ENCODE results near the gene TMEM201.

GRCh38 chr1:9558271-9558945 lies 30.3 kb upstream of the TMEM201 start:
- TF ChIP-seq CTCF (IDR thresholded peaks at IDR 0.05) (no peak), USF1 (IDR thresholded peaks at IDR 0.05; ENCODE audit: borderline replicate concordance, low read depth) (no peak), EP300 (IDR thresholded peaks at IDR 0.05; ENCODE audit: borderline replicate concordance in 1 of 2, low read depth in 1 of 2, low read length in 1 of 2) (no peak), EZH2phosphoT487 (IDR thresholded peaks at IDR 0.05; ENCODE audit: borderline replicate concordance, low read depth) (no peak), ELF1 (IDR thresholded peaks at IDR 0.05) (no peak), MXI1 (IDR thresholded peaks at IDR 0.05; ENCODE audit: low read depth, low read length) (no peak), NFIC (IDR thresholded peaks at IDR 0.05; ENCODE audit: borderline replicate concordance) (no peak), REST (IDR thresholded peaks at IDR 0.05; ENCODE audit: low read depth, low read length) (no peak), TAF1 (IDR thresholded peaks at IDR 0.05; ENCODE audit: borderline replicate concordance, low read depth, low read length) (no peak)

All from SK-N-SH (cell line).